NCI-H82 treated with DMSO at 0.1 percent for 48 hours (cell line): ENCODE measurements around the gene SORBS1.

Source experiments
- DNase-seq: peaks from one replicate; lab custom pipeline; 2025; ENCODE audit not compliant: unreplicated experiment; lab: John Stamatoyannopoulos, UW

SORBS1 gene

GRCh38 chr10:95327367-95327766 is 233.8 kb downstream of the SORBS1 start:
- DNase-seq = peak; percentile 92

GRCh38 chr10:95326396-95326795 is 234.8 kb downstream of the SORBS1 start:
- DNase-seq = no peak

DNA sequence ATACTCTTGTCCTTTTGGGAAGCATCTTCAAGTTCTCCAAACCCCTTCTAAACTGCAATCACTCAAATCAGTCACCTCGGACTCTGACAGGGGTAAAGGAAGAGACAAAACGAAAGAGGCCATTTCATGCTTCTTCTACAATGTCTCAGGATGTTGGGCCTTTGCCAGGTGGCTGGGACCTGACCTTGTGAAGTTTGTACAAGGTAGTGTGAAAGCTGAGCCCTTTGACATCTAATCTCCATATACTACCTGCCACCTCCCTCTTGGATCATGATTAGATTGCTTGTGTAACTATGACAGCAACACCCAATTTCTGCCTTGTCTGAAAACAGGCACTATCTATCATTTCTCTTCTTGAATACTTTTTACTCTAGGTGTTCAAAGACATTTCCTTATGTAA is 235.3 kb downstream of the SORBS1 start:
- no peak for DNase-seq

GRCh38 chr10:95324436-95325268 is 236.5 kb downstream of the SORBS1 start:
- DNase-seq = no peak

GRCh38 chr10:95321554-95322301 is 239.4 kb downstream of the SORBS1 start:
- no peak for DNase-seq

DNA sequence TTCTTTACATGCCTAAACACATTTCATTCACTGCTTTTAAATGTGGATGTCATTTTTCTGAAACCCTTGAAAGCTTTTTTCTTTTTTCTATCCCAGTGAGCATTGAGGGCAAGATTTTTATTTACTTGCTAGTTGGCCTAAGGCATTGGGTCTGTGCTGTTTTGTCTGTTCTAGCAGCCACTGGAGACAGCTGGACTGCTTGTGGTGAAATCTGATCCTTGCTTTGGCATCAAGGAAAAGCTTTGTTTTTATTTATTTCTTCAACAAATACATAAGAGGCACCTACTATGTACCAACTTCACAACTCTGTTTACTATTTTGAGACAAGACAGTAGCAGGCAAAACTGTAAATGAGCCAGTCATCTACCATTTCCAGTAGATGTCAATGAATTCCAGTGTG is 241.9 kb downstream of the SORBS1 start:
- no peak for DNase-seq

GRCh38 chr10:95315509-95315908 is 245.7 kb downstream of the SORBS1 start:
- DNase-seq = peak; percentile 90

GRCh38 chr10:95314192-95314918 is 246.8 kb downstream of the SORBS1 start:
- no peak for DNase-seq

GRCh38 chr10:95312986-95313495 is 248.1 kb downstream of the SORBS1 start:
- no peak for DNase-seq

DNA sequence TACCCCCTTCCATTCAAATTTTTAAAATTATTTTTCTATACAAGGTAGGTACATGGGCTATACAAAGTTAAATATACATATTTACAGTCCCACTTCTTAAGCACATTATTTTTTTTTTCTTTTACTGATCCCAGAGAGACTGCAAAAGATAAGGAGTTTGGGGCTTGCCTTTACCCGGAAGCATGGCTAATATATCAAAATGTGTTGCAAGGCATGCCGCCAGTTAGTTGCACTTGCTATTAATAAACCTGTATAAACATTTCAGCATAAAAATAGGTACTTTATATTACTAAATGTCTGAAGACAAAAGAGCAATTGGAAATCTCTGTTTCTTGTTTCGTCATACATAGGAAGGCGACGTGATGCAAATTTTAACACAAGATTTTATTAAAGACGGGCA is 248.9 kb downstream of the SORBS1 start:
- DNase-seq = no peak

DNA sequence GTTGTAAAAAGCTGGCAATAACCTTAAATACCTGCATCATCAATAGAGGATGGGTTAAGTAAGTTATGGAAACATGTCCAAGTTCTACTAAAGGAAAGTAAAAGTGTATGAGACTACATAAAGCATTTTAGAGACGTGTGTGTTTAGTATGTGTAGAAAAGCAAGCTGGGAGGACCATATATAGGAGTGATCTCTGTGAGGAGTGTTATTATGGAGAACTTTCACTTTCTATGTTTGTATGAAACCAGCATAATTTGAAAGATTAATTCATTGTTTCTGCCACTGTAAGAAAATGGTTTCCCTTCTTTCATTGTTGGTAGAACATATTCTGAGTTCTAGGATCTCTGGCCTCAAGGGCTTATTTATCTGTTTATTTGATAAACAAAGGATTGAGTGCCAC is 251.2 kb downstream of the SORBS1 start:
- no peak for DNase-seq

DNA sequence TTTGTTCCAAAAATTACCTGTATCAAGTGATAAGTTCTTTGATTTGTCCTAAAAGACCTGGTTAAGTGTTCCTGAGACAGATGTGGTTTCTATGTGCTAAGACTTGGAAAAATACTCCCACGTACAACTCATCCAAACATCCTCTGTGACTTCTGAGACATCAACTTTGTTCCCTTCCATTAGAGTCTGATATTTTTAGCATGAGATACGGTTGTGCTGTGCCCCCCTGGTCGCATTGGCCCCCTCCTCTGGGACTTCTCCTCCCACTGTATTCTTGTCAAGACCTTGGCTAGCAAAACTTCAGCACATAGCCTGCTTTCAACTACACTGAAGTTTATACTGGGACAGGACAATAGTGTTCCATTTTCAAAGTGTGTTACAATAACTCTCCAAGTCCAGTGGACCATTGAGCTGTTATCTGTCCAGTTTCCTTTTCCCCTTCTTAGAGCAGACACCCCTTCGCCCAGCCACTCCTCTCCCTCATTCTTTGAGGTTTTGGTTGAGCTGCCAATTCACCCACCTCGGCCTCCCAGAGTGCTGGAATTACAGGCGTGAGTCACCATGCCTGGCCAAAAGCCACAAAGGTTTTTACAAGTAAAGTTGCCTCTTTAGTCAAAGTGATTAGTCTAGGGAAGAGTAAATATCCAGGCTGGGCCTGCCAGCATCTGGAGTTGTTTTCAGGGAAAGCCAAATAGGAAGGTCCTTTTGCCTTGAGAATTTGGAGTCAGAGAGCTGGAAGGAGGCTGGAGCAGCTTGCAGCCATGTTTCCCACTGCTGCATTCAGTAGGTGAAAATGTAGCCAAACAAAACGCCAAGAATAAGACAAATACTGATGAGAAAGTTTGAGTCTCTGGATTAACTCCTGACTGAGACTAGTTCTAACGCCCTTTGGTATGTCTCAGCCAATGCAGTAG is 252.5 kb downstream of the SORBS1 start:
- DNase-seq = no peak

- DNase-seq = no peak
Observed at GRCh38 chr10:95306851-95307250, 254.3 kb downstream of the SORBS1 start.

GRCh38 chr10:95306318-95306650 is 254.9 kb downstream of the SORBS1 start:
- no peak for DNase-seq

DNA sequence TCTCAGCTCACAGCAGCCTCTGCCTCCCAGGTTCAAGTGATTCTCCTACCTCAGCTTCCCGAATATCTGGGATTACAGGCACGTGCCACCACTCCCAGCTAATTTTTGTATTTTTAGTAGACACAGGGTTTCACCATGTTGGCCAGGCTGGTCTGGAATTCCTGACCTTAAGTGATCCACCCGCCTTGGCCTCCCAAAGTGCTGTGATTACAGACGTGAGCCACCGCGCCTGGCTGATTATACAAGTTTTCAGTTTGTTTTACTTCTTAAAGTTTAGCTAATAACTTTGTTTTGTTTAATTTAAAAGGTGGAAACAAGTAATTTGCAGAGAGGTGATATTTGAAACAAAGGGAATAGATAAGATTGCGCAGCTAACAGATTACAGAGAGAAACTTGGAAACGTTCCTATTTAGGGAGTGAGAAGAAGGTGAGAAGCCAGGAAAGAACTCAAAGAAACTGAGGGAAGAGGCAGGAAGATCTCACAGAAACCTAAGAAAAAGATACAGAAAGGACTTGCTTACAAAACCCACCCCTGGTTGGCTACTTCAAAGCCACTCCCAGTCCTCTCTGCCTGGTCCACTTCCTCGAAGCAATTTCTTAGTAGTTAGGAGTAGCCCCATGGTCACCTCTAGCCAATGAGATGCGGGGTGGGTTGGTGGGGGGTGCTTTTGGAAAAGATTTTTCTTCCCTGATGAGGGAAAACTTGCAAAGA is 255.4 kb downstream of the SORBS1 start:
- no peak for DNase-seq

- DNase-seq = no peak
Observed at GRCh38 chr10:95304976-95305375, 256.2 kb downstream of the SORBS1 start.

GRCh38 chr10:95304463-95304862 is 256.7 kb downstream of the SORBS1 start:
- DNase-seq = no peak

DNA sequence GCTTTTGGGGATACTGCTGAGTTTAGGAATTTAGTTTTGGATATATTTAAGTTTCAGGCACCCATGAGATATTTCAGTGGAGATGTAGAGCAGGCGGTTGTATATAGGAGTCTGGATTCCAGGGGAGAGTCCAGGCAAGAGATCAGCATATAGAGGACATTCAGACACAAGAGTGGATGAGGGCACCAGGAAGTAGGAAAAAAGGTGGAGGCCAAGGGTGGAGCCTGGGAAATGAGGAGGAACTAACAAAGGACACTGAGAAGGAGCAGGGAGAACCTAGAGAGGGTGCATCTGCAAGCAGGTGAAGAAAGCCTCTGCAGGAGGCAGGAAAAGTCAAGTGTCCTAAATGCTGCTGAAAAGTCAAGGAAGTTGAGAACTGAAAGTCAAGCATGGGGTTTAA is 257.2 kb downstream of the SORBS1 start:
- DNase-seq = no peak

- DNase-seq = no peak
Observed at GRCh38 chr10:95303535-95303934, 257.6 kb downstream of the SORBS1 start.

DNA sequence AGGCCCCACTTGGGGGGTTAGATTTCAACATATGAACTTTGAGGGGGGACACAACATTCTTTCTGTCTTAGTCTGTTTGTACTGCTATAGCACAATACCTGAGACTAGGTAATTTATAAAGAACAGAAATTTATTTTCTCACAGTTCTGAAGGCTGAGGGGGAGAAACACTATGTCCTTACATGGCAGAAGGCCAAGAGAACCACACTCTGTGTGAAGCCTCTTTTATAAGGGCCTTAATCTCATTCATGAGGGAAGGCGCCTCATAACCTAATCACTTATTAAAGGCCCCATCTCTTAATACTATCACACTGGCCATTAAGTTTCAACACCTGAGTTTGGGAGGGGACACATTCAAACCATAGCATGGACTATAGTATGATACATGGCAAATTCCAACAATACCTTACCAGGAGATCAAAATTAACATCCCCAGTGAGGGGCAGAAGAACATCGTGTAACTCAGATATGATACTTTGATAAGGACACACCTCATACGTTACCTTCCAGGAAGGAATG is 261.1 kb downstream of the SORBS1 start:
- no peak for DNase-seq
